Panc1 (cell line): ENCODE data around the gene PHF19. TPM values are rescaled to one million over a fixed set of nuclear protein-coding genes. Genes with fewer than 3 reads are reported as not detected.

Experiments used
- ATAC-seq: fragments of 200-7000 bp; cut with Tn5 transposase; 2 replicates; pipeline ENCODE4 v1.9.1; 2020; ENCODE audit warnings: mild to moderate bottlenecking, moderate library complexity
- BruUV-seq: library from RNA; stranded (reverse); fragments of 400-500 nt; replicated peaks from 2 replicates; lab custom pipeline; 2021; lab: Mats Ljungman, UMichigan
- CTCF ChIA-PET: fragments of 300-600 bp; sonication (Branson Sonifier 250); formaldehyde crosslinking; loops from one replicate; lab custom pipeline; 2022; ENCODE audit warnings: antibody characterized with exemption; lab: Charles Lee
- POLR2A ChIA-PET: fragments of 300-600 bp; sonication (Branson Sonifier 250); formaldehyde crosslinking; loops from one replicate; lab custom pipeline; 2022; ENCODE audit warnings: antibody characterized with exemption; lab: Charles Lee
- DNase-seq: peaks from one replicate; pipeline ENCODE4 v3.0.0-alpha.2; 2010; ENCODE audit warnings: low read depth, low spot score
- H3K27ac ChIP-seq: 2 replicates; pipeline ENCODE4 v1.5.1; 2011; ENCODE audit warnings: mild to moderate bottlenecking, low read length, inconsistent platforms
- H3K27me3 ChIP-seq: fragments of 200-500 bp; sonication (Bioruptor generic); 2 replicates; pipeline ENCODE4 v1.6.0; 2014; ENCODE audit warnings: low read length, inconsistent platforms; ENCODE audit not compliant: control insufficient read depth, insufficient read depth
- H3K36me3 ChIP-seq: fragments of 200-500 bp; sonication (Bioruptor generic); 2 replicates; pipeline ENCODE4 v1.5.1; 2014; ENCODE audit warnings: inconsistent platforms, mild to moderate bottlenecking, low read length, moderate library complexity; ENCODE audit not compliant: control insufficient read depth, insufficient read depth
- H3K4me1 ChIP-seq: 2 replicates; pipeline ENCODE4 v1.5.1; 2011; ENCODE audit warnings: inconsistent platforms, mild to moderate bottlenecking, low read length, moderate library complexity; ENCODE audit not compliant: control insufficient read depth, insufficient read depth
- H3K4me3 ChIP-seq, 2 experiments: 2 replicates each; pipeline ENCODE4 v1.5.1; 2011 to 2012; ENCODE audit warnings: low read depth in 2 of 2, low read length in 2 of 2, mild to moderate bottlenecking in 2 of 2, inconsistent platforms in 1 of 2, moderate library complexity in 1 of 2
- H3K9me3 ChIP-seq: fragments of 200-500 bp; sonication (Bioruptor generic); 2 replicates; pipeline ENCODE4 v1.5.1; 2014; ENCODE audit warnings: low read depth, mild to moderate bottlenecking, inconsistent platforms, low read length, moderate library complexity; ENCODE audit not compliant: control insufficient read depth, insufficient read depth
- CTCF ChIP-seq: fragments of 450-650 bp; IDR thresholded peaks from 2 replicates; pipeline ENCODE4 v1.5.1; 2017; ENCODE audit warnings: mild to moderate bottlenecking
- POLR2AphosphoS5 ChIP-seq: IDR thresholded peaks from 2 replicates; pipeline ENCODE4 v1.6.1; 2012; ENCODE audit warnings: mild to moderate bottlenecking, low read depth, low read length, moderate library complexity
- REST ChIP-seq, 2 experiments: IDR thresholded peaks; 2 replicates each; pipeline ENCODE4 v1.6.1; 2011 to 2012; ENCODE audit warnings: low read depth in 2 of 2, control low read depth in 1 of 2, low read length in 1 of 2, mild to moderate bottlenecking in 1 of 2, moderate library complexity in 1 of 2; ENCODE audit not compliant: insufficient read depth in 1 of 2
- SIN3A ChIP-seq: IDR thresholded peaks from 2 replicates; pipeline ENCODE4 v1.6.1; 2012; ENCODE audit warnings: low read depth, mild to moderate bottlenecking, low read length, moderate library complexity, borderline replicate concordance; ENCODE audit not compliant: insufficient read depth
- TCF7L2 ChIP-seq: IDR thresholded peaks from 2 replicates; pipeline ENCODE4 v1.6.1; 2011; ENCODE audit warnings: mild to moderate bottlenecking, low read depth, low read length, inconsistent platforms
- in situ Hi-C: cut with HindIII; loops from 2 replicates; pipeline ENCODE4 v1.10.0; 2016; ENCODE audit warnings: low sequenced_read_pairs, low pct_unique_long_range_greater_than_20kb
- intact Hi-C: fragments of 100-400 bp; cut with micrococcal nuclease; formaldehyde crosslinking; loops from one replicate; pipeline ENCODE4 v1.10.0; 2022; ENCODE audit not compliant: unreplicated experiment
- total RNA-seq: library from RNA; stranded (reverse); gene quantifications from one replicate; pipeline ENCODE4 v1.2.1, GENCODE V29; 2021; ENCODE audit not compliant: unreplicated experiment

The PHF19 gene
- total RNA-seq, 1 experiment from 2014 or later = 91.1 TPM

GRCh38 chr9:120898396-120898795 is 21.4 kb upstream of the PHF19 start:
- Histone ChIP-seq H3K9me3 (no peaks in the 10 kb centered on the region), H3K27ac (no peak overlapping the region), H3K36me3 (no peaks in the 10 kb centered on the region), H3K4me3 (no peak overlapping the region), H3K4me1 (no peaks in the 10 kb centered on the region), H3K27me3 (no peaks in the 10 kb centered on the region)
- intact Hi-C loops = no loop called here
- DNase-seq (no peak), ATAC-seq (no peak)
- CTCF ChIA-PET = no interaction called here
- BruUV-seq = no TSS peak
- in situ Hi-C loops = no loop called here
- POLR2A ChIA-PET = no interaction called here
- TF ChIP-seq CTCF (no peak), TCF7L2 (no peak), SIN3A (no peak), REST (IDR thresholded peaks at IDR 0.05; ENCODE audit: insufficient read depth in 1 of 2, low read depth in 2 of 2, low read length in 1 of 2) (no peak), POLR2AphosphoS5 (no peak)

GRCh38 chr9:120895951-120896350 is 19.0 kb upstream of the PHF19 start:
- Histone ChIP-seq H3K27ac (no peak overlapping the region), H3K4me3 (no peak overlapping the region), H3K27me3 (no peaks in the 10 kb centered on the region), H3K9me3 (no peaks in the 10 kb centered on the region), H3K4me1 (no peaks in the 10 kb centered on the region), H3K36me3 (no peaks in the 10 kb centered on the region)
- POLR2A ChIA-PET = no interaction called here
- CTCF ChIA-PET = no interaction called here
- TF ChIP-seq TCF7L2 = no peak
- no peak for TF ChIP-seq SIN3A
- no peak for TF ChIP-seq REST (IDR thresholded peaks at IDR 0.05; ENCODE audit: insufficient read depth in 1 of 2, low read depth in 2 of 2, low read length in 1 of 2)
- no peak for TF ChIP-seq CTCF
- no peak for TF ChIP-seq POLR2AphosphoS5
- no TSS peak for BruUV-seq
- intact Hi-C loops = no loop called here
- no peak for DNase-seq
- ATAC-seq = no peak
- in situ Hi-C loops = no loop called here
